Fibroblast of lung (primary cell): ENCODE results near the gene FBXW5. TPM values are rescaled to one million over a fixed set of nuclear protein-coding genes. Genes with fewer than 3 reads are reported as not detected.

Experiments
- DNase-seq, 2 donors: peaks; one replicate each; pipeline versions ENCODE4 v3.0.0 to v3.0.0-alpha.2; 2010; ENCODE audit warnings: low read depth in 2 of 2
- H2AFZ ChIP-seq: 2 replicates; pipeline ENCODE4 v1.5.1; 2012; ENCODE audit warnings: low read length, control low read depth, inconsistent platforms
- H3K27ac ChIP-seq: 2 replicates; pipeline ENCODE4 v1.5.1; 2011; ENCODE audit warnings: low read length, control low read depth; ENCODE audit not compliant: insufficient read depth
- H3K27me3 ChIP-seq: 2 replicates; pipeline ENCODE4 v1.5.1; 2011; ENCODE audit warnings: mild to moderate bottlenecking, low read length; ENCODE audit not compliant: control insufficient read depth, insufficient read depth
- H3K36me3 ChIP-seq: 2 replicates; pipeline ENCODE4 v1.5.1; 2011; ENCODE audit warnings: low read length; ENCODE audit not compliant: control insufficient read depth, insufficient read depth
- H3K4me1 ChIP-seq: 2 replicates; pipeline ENCODE4 v1.5.1; 2011; ENCODE audit warnings: low read length; ENCODE audit not compliant: control insufficient read depth, insufficient read depth; ENCODE audit errors: extremely low read depth
- H3K4me2 ChIP-seq: 2 replicates; pipeline ENCODE4 v1.5.1; 2011; ENCODE audit warnings: low read length, control low read depth; ENCODE audit not compliant: insufficient read depth; ENCODE audit errors: extremely low read depth
- H3K4me3 ChIP-seq, 4 experiments: fragments of 200-600 bp in 1 of 4; sonication (generic) in 1 of 4; replicated peaks in 1 of 4; 2 replicates each; pipeline ENCODE4 v1.5.1; 2011 to 2016; ENCODE audit warnings: low read length in 4 of 4, low read depth in 3 of 4, mild to moderate bottlenecking in 3 of 4, control low read depth in 2 of 4, inconsistent platforms in 1 of 4, mixed read lengths in 1 of 4; ENCODE audit not compliant: insufficient read depth in 1 of 4; ENCODE audit errors: control extremely low read depth in 1 of 4
- H3K79me2 ChIP-seq: 2 replicates; pipeline ENCODE4 v1.5.1; 2012; ENCODE audit warnings: mild to moderate bottlenecking, low read length, inconsistent platforms; ENCODE audit not compliant: control insufficient read depth, insufficient read depth
- H3K9ac ChIP-seq: 2 replicates; pipeline ENCODE4 v1.5.1; 2011; ENCODE audit warnings: mild to moderate bottlenecking, low read length, control low read depth; ENCODE audit not compliant: insufficient read depth
- H3K9me3 ChIP-seq: 2 replicates; pipeline ENCODE4 v1.5.1; 2012; ENCODE audit warnings: low read depth, low read length; ENCODE audit not compliant: control insufficient read depth, insufficient read depth
- H4K20me1 ChIP-seq: 2 replicates; pipeline ENCODE4 v1.5.1; 2011; ENCODE audit warnings: low read length; ENCODE audit not compliant: control insufficient read depth, insufficient read depth; ENCODE audit errors: extremely low read depth
- EZH2 ChIP-seq: IDR thresholded peaks from 2 replicates; pipeline ENCODE4 v1.5.1; 2012; ENCODE audit warnings: low read length, control low read depth, mild to moderate bottlenecking; ENCODE audit errors: missing control alignments
- polyA plus RNA-seq, 2 donors: library from polyadenylated mRNA; depleted of rRNA in 1 of 2; stranded (reverse) in 1 of 2; unstranded in 1 of 2; fragments of >200 nt; gene quantifications; 2 replicates each; pipeline ENCODE4 v1.2.1, GENCODE V29; 2011 to 2012; ENCODE audit warnings: missing spikeins in 1 of 2
- total RNA-seq: library from RNA; depleted of rRNA; stranded (reverse); fragments of >200 nt; gene quantifications from 2 replicates; pipeline ENCODE4 v1.2.1, GENCODE V29; 2014
- TF ChIP-seq, protein P1 (sequence below), 2 donors: IDR thresholded peaks in 1 of 2; conservative IDR thresholded peaks in 1 of 2; 1 replicate in 1 of 2; 2 replicates in 1 of 2; pipeline ENCODE4 v1.5.1; 2011 to 2012; ENCODE audit warnings: low read length in 2 of 2, control low read depth in 1 of 2, inconsistent platforms in 1 of 2, low read depth in 1 of 2, mild to moderate bottlenecking in 1 of 2

FBXW5 gene
- total and polyA plus RNA-seq, 2 donors (not counting 1 experiment from before 2014, with no cell fraction given) = 31.3 to 166 TPM

DNA sequence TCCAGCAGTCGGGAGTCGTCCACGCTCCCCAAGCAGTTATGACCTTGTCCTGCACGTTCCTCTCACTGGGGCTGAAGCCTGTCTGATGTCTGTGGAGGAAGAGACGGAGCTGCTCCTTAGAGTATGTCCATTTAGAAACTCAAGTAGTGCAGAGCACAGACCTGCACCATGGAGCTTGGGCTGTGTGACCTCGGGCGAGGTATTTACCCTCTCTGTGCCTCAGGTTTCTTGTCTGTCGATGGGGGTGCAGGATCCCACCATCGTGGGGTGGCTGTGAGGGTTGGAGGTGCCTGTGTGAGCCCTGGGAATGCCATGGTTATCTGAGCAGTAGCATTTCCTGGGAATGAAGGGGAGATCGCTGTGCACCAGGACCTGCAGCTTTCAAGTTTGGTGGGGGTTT lies 44.0 kb downstream of the FBXW5 start:
- H3K4me3 ChIP-seq = no peak overlapping the region
- no peak overlapping the region for H3K4me2 ChIP-seq
- no peaks in the 10 kb centered on the region for H3K27me3 ChIP-seq
- no peak overlapping the region for H3K27ac ChIP-seq
- H3K36me3 ChIP-seq = peaks cover 5% of the 10 kb centered on the region
- H2AFZ ChIP-seq = no peak overlapping the region
- H3K9me3 ChIP-seq = no peaks in the 10 kb centered on the region
- TF ChIP-seq EZH2 = no peak
- TF ChIP-seq, protein P1, sequence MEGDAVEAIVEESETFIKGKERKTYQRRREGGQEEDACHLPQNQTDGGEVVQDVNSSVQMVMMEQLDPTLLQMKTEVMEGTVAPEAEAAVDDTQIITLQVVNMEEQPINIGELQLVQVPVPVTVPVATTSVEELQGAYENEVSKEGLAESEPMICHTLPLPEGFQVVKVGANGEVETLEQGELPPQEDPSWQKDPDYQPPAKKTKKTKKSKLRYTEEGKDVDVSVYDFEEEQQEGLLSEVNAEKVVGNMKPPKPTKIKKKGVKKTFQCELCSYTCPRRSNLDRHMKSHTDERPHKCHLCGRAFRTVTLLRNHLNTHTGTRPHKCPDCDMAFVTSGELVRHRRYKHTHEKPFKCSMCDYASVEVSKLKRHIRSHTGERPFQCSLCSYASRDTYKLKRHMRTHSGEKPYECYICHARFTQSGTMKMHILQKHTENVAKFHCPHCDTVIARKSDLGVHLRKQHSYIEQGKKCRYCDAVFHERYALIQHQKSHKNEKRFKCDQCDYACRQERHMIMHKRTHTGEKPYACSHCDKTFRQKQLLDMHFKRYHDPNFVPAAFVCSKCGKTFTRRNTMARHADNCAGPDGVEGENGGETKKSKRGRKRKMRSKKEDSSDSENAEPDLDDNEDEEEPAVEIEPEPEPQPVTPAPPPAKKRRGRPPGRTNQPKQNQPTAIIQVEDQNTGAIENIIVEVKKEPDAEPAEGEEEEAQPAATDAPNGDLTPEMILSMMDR (conservative IDR thresholded peaks at IDR 0.05 in 1 of 2, IDR thresholded peaks at IDR 0.05 in 1 of 2; ENCODE audit: low read depth in 1 of 2, low read length in 2 of 2) = no peak
- no peaks in the 10 kb centered on the region for H4K20me1 ChIP-seq
- no peak overlapping the region for H3K9ac ChIP-seq
- peaks cover 14% of the 10 kb centered on the region for H3K4me1 ChIP-seq
- DNase-seq = no peak
- no peaks in the 10 kb centered on the region for H3K79me2 ChIP-seq

DNA sequence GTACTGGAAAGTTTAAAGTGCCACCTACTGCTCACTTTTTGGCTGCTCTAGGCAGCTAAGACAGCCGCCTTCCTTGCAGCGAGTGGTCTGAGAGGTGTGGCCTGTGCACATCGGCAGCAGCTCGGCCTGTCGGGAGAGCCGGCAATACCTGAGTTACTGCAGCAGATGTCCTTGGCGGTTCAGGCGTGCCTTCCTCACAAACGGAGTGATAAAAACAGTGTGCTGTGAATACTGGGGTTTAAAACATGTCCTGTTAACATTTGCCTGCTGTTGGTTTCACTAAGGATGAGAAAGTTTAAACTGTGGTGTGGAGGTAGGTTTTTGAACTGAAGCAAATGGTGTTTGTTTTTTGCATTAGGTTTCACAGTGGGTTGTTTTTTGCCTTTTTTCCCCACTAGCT lies 45.3 kb downstream of the FBXW5 start:
- H3K4me2 ChIP-seq = no peak overlapping the region
- TF ChIP-seq, protein P1 (conservative IDR thresholded peaks at IDR 0.05 in 1 of 2, IDR thresholded peaks at IDR 0.05 in 1 of 2; ENCODE audit: low read depth in 1 of 2, low read length in 2 of 2) = no peak
- TF ChIP-seq EZH2 = no peak
- no peaks in the 10 kb centered on the region for H4K20me1 ChIP-seq
- no peak for DNase-seq
- peaks cover 4% of the 10 kb centered on the region for H3K79me2 ChIP-seq
- H2AFZ ChIP-seq = no peak overlapping the region
- no peak overlapping the region for H3K9ac ChIP-seq
- peaks cover 7% of the 10 kb centered on the region for H3K36me3 ChIP-seq
- no peak overlapping the region for H3K4me3 ChIP-seq
- no peaks in the 10 kb centered on the region for H3K9me3 ChIP-seq
- no peaks in the 10 kb centered on the region for H3K27me3 ChIP-seq
- H3K4me1 ChIP-seq = peaks cover 14% of the 10 kb centered on the region
- no peak overlapping the region for H3K27ac ChIP-seq

DNA sequence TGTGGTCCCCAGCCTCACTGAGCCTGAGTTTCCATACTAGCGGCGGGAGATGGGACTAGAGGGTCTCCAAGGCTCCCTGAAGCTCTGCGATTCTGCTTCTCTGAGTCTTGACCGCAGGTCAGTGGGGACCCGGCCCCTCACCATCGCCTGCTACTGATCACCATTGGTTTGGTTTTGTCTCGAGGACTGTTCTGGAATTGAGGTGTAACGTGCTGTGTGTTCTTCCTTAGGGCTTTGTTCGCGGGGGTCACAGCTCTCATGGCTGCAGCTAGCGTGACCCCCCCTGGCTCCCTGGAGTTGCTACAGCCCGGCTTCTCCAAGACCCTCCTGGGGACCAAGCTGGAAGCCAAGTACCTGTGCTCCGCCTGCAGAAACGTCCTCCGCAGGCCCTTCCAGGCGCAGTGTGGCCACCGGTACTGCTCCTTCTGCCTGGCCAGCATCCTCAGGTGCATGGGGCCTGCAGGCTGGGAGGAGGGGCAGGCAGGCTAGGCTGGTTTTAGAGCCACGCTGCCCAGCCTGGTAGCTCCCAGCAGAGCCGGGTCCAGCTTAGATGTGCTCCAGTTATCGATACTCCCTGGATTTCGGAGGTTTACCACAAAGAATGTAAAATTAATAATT lies 45.9 kb downstream of the FBXW5 start:
- Histone ChIP-seq H3K27ac (no peak overlapping the region), H3K9me3 (no peaks in the 10 kb centered on the region), H3K79me2 (peaks cover 4% of the 10 kb centered on the region), H3K4me2 (no peak overlapping the region), H2AFZ (no peak overlapping the region), H3K36me3 (peaks cover 7% of the 10 kb centered on the region), H3K4me1 (peaks cover 14% of the 10 kb centered on the region), H4K20me1 (no peaks in the 10 kb centered on the region), H3K27me3 (no peaks in the 10 kb centered on the region), H3K9ac (no peak overlapping the region), H3K4me3 (no peak overlapping the region)
- no peak for DNase-seq
- TF ChIP-seq, protein P1 (conservative IDR thresholded peaks at IDR 0.05 in 1 of 2, IDR thresholded peaks at IDR 0.05 in 1 of 2; ENCODE audit: low read depth in 1 of 2, low read length in 2 of 2) = no peak
- TF ChIP-seq EZH2 = no peak
